Measurements from ENCODE around the gene CELF2.

CELF2 gene

GRCh38 chr10:11002485-11002884 lies 15.2 kb upstream of the CELF2 start:
- TF ChIP-seq CTCF (IDR thresholded peaks at IDR 0.05; ENCODE audit: low read depth, low read length) = no peak
- Histone ChIP-seq H3K4me3 (ENCODE audit: low read depth, low read length) (no peak overlapping the region), H3K9me3 (no peaks in the 10 kb centered on the region), H3K4me1 (no peaks in the 10 kb centered on the region), H3K27me3 (no peaks in the 10 kb centered on the region), H3K36me3 (no peaks in the 10 kb centered on the region)
- no peak for DNase-seq

GRCh38 chr10:11002916-11003315 lies 14.8 kb upstream of the CELF2 start:
- Histone ChIP-seq H3K4me3 (ENCODE audit: low read depth, low read length) (no peak overlapping the region), H3K9me3 (no peaks in the 10 kb centered on the region), H3K4me1 (no peaks in the 10 kb centered on the region), H3K27me3 (no peaks in the 10 kb centered on the region), H3K36me3 (no peaks in the 10 kb centered on the region)
- no peak for TF ChIP-seq CTCF (IDR thresholded peaks at IDR 0.05; ENCODE audit: low read depth, low read length)
- no peak for DNase-seq

- no peak for DNase-seq
- no peaks in the 10 kb centered on the region for H3K36me3 ChIP-seq
- no peaks in the 10 kb centered on the region for H3K9me3 ChIP-seq
- H3K4me1 ChIP-seq = no peaks in the 10 kb centered on the region
- H3K27me3 ChIP-seq = no peaks in the 10 kb centered on the region
- no peak overlapping the region for H3K4me3 ChIP-seq (ENCODE audit: low read depth, low read length)
- no peak for TF ChIP-seq CTCF (IDR thresholded peaks at IDR 0.05; ENCODE audit: low read depth, low read length)
Observed at GRCh38 chr10:11003679-11004078, 14.0 kb upstream of the CELF2 start.

- H3K36me3 ChIP-seq = no peaks in the 10 kb centered on the region
- no peak for DNase-seq
- H3K4me1 ChIP-seq = no peaks in the 10 kb centered on the region
- no peaks in the 10 kb centered on the region for H3K9me3 ChIP-seq
- no peaks in the 10 kb centered on the region for H3K27me3 ChIP-seq
- TF ChIP-seq CTCF (IDR thresholded peaks at IDR 0.05; ENCODE audit: low read depth, low read length) = no peak
- H3K4me3 ChIP-seq (ENCODE audit: low read depth, low read length) = no peak overlapping the region
Observed at GRCh38 chr10:11004144-11005077, 13.3 kb upstream of the CELF2 start.

- Histone ChIP-seq H3K4me1 (no peaks in the 10 kb centered on the region), H3K36me3 (no peaks in the 10 kb centered on the region), H3K27me3 (no peaks in the 10 kb centered on the region), H3K4me3 (ENCODE audit: low read depth, low read length) (no peak overlapping the region), H3K9me3 (no peaks in the 10 kb centered on the region)
- DNase-seq = no peak
- TF ChIP-seq CTCF (IDR thresholded peaks at IDR 0.05; ENCODE audit: low read depth, low read length) = no peak
Observed at GRCh38 chr10:11005725-11006427, 11.8 kb upstream of the CELF2 start.

GRCh38 chr10:11006428-11006825 lies 11.2 kb upstream of the CELF2 start:
- Histone ChIP-seq H3K4me1 (no peaks in the 10 kb centered on the region), H3K27me3 (no peaks in the 10 kb centered on the region), H3K4me3 (ENCODE audit: low read depth, low read length) (no peak overlapping the region), H3K9me3 (no peaks in the 10 kb centered on the region), H3K36me3 (no peaks in the 10 kb centered on the region)
- no peak for TF ChIP-seq CTCF (IDR thresholded peaks at IDR 0.05; ENCODE audit: low read depth, low read length)
- no peak for DNase-seq

Data from BE2C (cell line).